Esophagus (tissue), 2 donors: ENCODE measurements around the gene C22orf31. TPM values are rescaled to one million over a fixed set of nuclear protein-coding genes. Genes with fewer than 3 reads are reported as not detected.
"Not testable (repeated sequence)": the region's sequence is repeated elsewhere in the genome, so short reads cannot be mapped to it uniquely, and the experiment has no call there.

Experiments used
- H3K27ac ChIP-seq, 2 donors: one replicate each; pipeline ENCODE4 v1.5.1; 2013; ENCODE audit warnings: low read depth in 2 of 2, mild to moderate bottlenecking in 2 of 2, inconsistent platforms in 1 of 2, low read length in 1 of 2, moderate library complexity in 1 of 2
- H3K27me3 ChIP-seq, 2 donors: one replicate each; pipeline ENCODE4 v1.6.1; 2013; ENCODE audit warnings: low read length in 2 of 2, control low read depth in 1 of 2, mild to moderate bottlenecking in 1 of 2; ENCODE audit not compliant: insufficient read depth in 2 of 2, control insufficient read depth in 1 of 2
- H3K36me3 ChIP-seq, 2 donors: one replicate each; pipeline ENCODE4 v1.6.1; 2013; ENCODE audit warnings: low read length in 1 of 2; ENCODE audit not compliant: control insufficient read depth in 2 of 2, insufficient read depth in 2 of 2
- H3K4me1 ChIP-seq, 2 donors: one replicate each; pipeline ENCODE4 v1.6.1; 2013; ENCODE audit warnings: low read length in 1 of 2; ENCODE audit not compliant: control insufficient read depth in 2 of 2, insufficient read depth in 2 of 2
- H3K4me3 ChIP-seq, 2 donors: one replicate each; pipeline ENCODE4 v1.5.1; 2013; ENCODE audit warnings: low read length in 2 of 2, mild to moderate bottlenecking in 2 of 2, low read depth in 1 of 2, moderate library complexity in 1 of 2
- H3K9me3 ChIP-seq, 2 donors: one replicate each; pipeline ENCODE4 v1.6.1; 2013; ENCODE audit warnings: mild to moderate bottlenecking in 2 of 2, low read depth in 1 of 2, low read length in 1 of 2, moderate library complexity in 1 of 2; ENCODE audit not compliant: control insufficient read depth in 2 of 2, insufficient read depth in 1 of 2
- WGBS, 2 donors: extraction: QIAGEN DNeasy Blood & Tissue Kit; methylation state at CpG; one replicate each; pipeline ENCODE4 v1.1.7; 2013; 5-methylcytosine and 5-hydroxymethylcytosine counted together
- polyA plus RNA-seq, 2 donors: library from polyadenylated mRNA; stranded (reverse); fragments of 200-250 nt; gene quantifications; one replicate each; pipeline ENCODE4 v1.2.3, GENCODE V29; 2013
- donor health status: healthy with polysubstance abuse.
- donor health status: Bipolar disorder and iron deficiency.

Gene C22orf31
- polyA plus RNA-seq, 2 donors: 0.13 to 0.26 TPM

GRCh38 chr22:29044657-29045176, 16.9 kb downstream of the C22orf31 start:
- H3K27ac ChIP-seq: peak overlapping the region; percentile 26 to 68
- WGBS, 2 donors: 44 to 65% methylated on average over 13 of the region's 13 CpGs
- H3K4me3 ChIP-seq: no peak overlapping the region
- no peaks in the 10 kb centered on the region for H3K27me3 ChIP-seq
- H3K36me3 ChIP-seq: peaks cover 0 to 24% of the 10 kb centered on the region in 2 donors
- no peaks in the 10 kb centered on the region for H3K9me3 ChIP-seq
- peaks cover 0 to 7% of the 10 kb centered on the region in 2 donors for H3K4me1 ChIP-seq

- 57 to 65% methylated on average over 7 of the region's 7 CpGs for WGBS, 2 donors
Observed at GRCh38 chr22:29043906-29044575, 17.6 kb downstream of the C22orf31 start.

GRCh38 chr22:29041408-29041807, 20.2 kb downstream of the C22orf31 start:
- no peak overlapping the region for H3K4me3 ChIP-seq

More at GRCh38 chr22:29043906-29044575, 17.6 kb downstream of the C22orf31 start:
- Histone ChIP-seq H3K4me1 (peaks cover 0 to 3% of the 10 kb centered on the region in 2 donors), H3K27ac (peak overlapping the region; percentile 26 to 68), H3K36me3 (peaks cover 0 to 18% of the 10 kb centered on the region in 2 donors), H3K4me3 (no peak overlapping the region), H3K27me3 (no peaks in the 10 kb centered on the region), H3K9me3 (no peaks in the 10 kb centered on the region)

GRCh38 chr22:29040385-29041275, 21.0 kb downstream of the C22orf31 start:
- 28 to 31% methylated on average over 9 of the region's 9 CpGs for WGBS, 2 donors
- H3K27ac ChIP-seq: no peak overlapping the region
- no peaks in the 10 kb centered on the region for H3K27me3 ChIP-seq
- H3K36me3 ChIP-seq: no peaks in the 10 kb centered on the region
- peaks cover 0 to 3% of the 10 kb centered on the region in 2 donors for H3K4me1 ChIP-seq
- H3K4me3 ChIP-seq: no peak overlapping the region
- no peaks in the 10 kb centered on the region for H3K9me3 ChIP-seq

More at GRCh38 chr22:29041408-29041807, 20.2 kb downstream of the C22orf31 start:
- WGBS, 2 donors: 22 to 44% methylated on average over 2 of the region's 2 CpGs
- Histone ChIP-seq H3K4me1 (peaks cover 0 to 3% of the 10 kb centered on the region in 2 donors), H3K36me3 (no peaks in the 10 kb centered on the region), H3K27ac (no peak overlapping the region), H3K9me3 (no peaks in the 10 kb centered on the region), H3K27me3 (no peaks in the 10 kb centered on the region)

- H3K4me3 ChIP-seq, H3K9me3 ChIP-seq, H3K36me3 ChIP-seq, H3K4me1 ChIP-seq, H3K27me3 ChIP-seq, H3K27ac ChIP-seq: not testable (repeated sequence)
- WGBS, 2 donors: 86 to 90% methylated on average over 4 of the region's 4 CpGs
Observed at GRCh38 chr22:29039684-29040083, 21.9 kb downstream of the C22orf31 start.

GRCh38 chr22:29039148-29039547, 22.5 kb downstream of the C22orf31 start:
- Histone ChIP-seq H3K4me1 (no peaks in the 10 kb centered on the region), H3K9me3 (no peaks in the 10 kb centered on the region), H3K4me3 (no peak overlapping the region), H3K36me3 (no peaks in the 10 kb centered on the region), H3K27me3 (no peaks in the 10 kb centered on the region), H3K27ac (no peak overlapping the region)
- WGBS, 2 donors: 58 to 59% methylated on average over 9 of the region's 9 CpGs

- 60 to 66% methylated on average over 4 of the region's 4 CpGs for WGBS, 2 donors
- Histone ChIP-seq H3K36me3 (no peaks in the 10 kb centered on the region), H3K27me3 (no peaks in the 10 kb centered on the region), H3K27ac (no peak overlapping the region), H3K9me3 (no peaks in the 10 kb centered on the region), H3K4me1 (no peaks in the 10 kb centered on the region), H3K4me3 (no peak overlapping the region)
Observed at GRCh38 chr22:29037340-29037932, 24.2 kb downstream of the C22orf31 start.

GRCh38 chr22:29032584-29032983, 29.0 kb downstream of the C22orf31 start:
- Histone ChIP-seq H3K4me1 (peaks cover 0 to 5% of the 10 kb centered on the region in 2 donors), H3K27me3 (no peaks in the 10 kb centered on the region), H3K36me3 (no peaks in the 10 kb centered on the region), H3K9me3 (no peaks in the 10 kb centered on the region), H3K27ac (no peak overlapping the region), H3K4me3 (no peak overlapping the region)
- WGBS, 2 donors: 42 to 58% methylated on average over 2 of the region's 2 CpGs

GRCh38 chr22:29032014-29032475, 29.6 kb downstream of the C22orf31 start:
- peaks cover 0 to 5% of the 10 kb centered on the region in 2 donors for H3K4me1 ChIP-seq
- no peaks in the 10 kb centered on the region for H3K9me3 ChIP-seq
- no peaks in the 10 kb centered on the region for H3K27me3 ChIP-seq
- H3K36me3 ChIP-seq: no peaks in the 10 kb centered on the region
- 76 to 80% methylated on average over 8 of the region's 8 CpGs for WGBS, 2 donors
- H3K27ac ChIP-seq: peak overlapping the region; percentile 63 to 75
- no peak overlapping the region for H3K4me3 ChIP-seq
